ENCODE measurements around the gene PPAT.
A peak's percentile ranks its signal among the peaks of the same experiment; 100 is the strongest.

PPAT gene

DNA sequence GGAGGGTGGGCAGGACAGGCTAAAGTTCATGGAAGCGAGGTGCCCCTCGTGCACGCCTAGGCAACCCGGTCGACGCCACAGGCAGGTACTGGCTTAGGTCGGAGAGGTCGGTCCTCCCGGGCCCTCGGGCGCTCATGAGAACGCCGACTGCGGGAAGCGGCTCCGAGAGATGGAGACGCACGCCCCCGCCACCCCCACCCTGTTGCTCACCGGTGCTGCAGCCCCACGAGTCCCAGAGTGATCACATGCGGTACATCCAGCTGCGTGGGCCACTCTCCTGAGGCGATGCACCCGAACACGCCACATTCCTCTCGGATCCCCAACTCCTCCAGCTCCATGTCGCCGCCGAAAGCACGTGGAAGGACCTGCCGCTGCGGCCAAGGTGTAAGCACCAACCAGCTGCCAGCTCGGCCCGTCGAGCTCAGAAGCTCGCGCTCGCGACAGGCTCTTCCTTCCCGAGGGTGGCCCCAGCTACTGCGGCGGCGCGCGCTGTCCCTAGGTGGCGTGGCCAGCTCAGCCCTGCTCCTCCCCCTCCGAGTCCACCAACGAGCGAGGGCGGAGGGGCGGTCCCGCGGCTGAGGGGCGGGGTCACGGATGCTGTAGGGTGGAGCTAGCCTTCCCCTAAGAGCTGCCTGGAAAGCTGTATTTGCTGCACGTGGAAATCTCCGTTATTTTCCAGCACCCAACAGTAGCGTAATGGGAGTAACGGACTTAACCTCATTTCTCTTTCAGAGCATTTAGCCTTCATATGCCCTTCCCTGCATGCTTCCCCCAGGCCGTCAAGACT lies at the start of gene PPAT:
TSS of gene PPAT (minus strand) at position 476 of the 787 bp plus-strand sequence. CDS start at position 338, 138 bp downstream.
- H3K9ac ChIP-seq (ENCODE audit: low read length) = peak within 1 kb of the TSS; percentile 89
- no peak for TF ChIP-seq EZH2phosphoT487 (conservative IDR thresholded peaks at IDR 0.05; ENCODE audit: low read length)
- TF ChIP-seq, protein P1, sequence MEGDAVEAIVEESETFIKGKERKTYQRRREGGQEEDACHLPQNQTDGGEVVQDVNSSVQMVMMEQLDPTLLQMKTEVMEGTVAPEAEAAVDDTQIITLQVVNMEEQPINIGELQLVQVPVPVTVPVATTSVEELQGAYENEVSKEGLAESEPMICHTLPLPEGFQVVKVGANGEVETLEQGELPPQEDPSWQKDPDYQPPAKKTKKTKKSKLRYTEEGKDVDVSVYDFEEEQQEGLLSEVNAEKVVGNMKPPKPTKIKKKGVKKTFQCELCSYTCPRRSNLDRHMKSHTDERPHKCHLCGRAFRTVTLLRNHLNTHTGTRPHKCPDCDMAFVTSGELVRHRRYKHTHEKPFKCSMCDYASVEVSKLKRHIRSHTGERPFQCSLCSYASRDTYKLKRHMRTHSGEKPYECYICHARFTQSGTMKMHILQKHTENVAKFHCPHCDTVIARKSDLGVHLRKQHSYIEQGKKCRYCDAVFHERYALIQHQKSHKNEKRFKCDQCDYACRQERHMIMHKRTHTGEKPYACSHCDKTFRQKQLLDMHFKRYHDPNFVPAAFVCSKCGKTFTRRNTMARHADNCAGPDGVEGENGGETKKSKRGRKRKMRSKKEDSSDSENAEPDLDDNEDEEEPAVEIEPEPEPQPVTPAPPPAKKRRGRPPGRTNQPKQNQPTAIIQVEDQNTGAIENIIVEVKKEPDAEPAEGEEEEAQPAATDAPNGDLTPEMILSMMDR (IDR thresholded peaks at IDR 0.05; ENCODE audit: insufficient read depth, low read length, poor library complexity, severe bottlenecking) = no peak
- H3K27ac ChIP-seq (ENCODE audit: low read depth, low read length) = peak within 1 kb of the TSS; percentile 74
- H4K20me1 ChIP-seq (ENCODE audit: low read depth, low read length) = peaks cover 4% of the 10 kb centered on the region; the same call in 1 of the 2 replicates
- peak within 1 kb of the TSS; percentile 94 for H3K4me2 ChIP-seq (ENCODE audit: low read depth, low read length, poor library complexity, severe bottlenecking)
- H2AFZ ChIP-seq (ENCODE audit: low read depth, low read length, severe bottlenecking) = peak within 1 kb of the TSS; percentile 82
- H3K9me3 ChIP-seq (ENCODE audit: insufficient read depth, low read length) = no peaks in the 10 kb centered on the region
- no peaks in the 10 kb centered on the region for H3K9me2 ChIP-seq (replicated peaks; ENCODE audit: insufficient read depth, low read length)
- peak within 1 kb of the TSS; percentile 81 for H3K4me3 ChIP-seq (ENCODE audit: insufficient read depth, low read length, poor library complexity, severe bottlenecking)
- no peaks in the 10 kb centered on the region; the same call in 1 of the 2 replicates for H3K36me3 ChIP-seq (ENCODE audit: low read length)
- peaks cover 91% of the 10 kb centered on the region for H3K79me2 ChIP-seq (ENCODE audit: insufficient read depth, low read length)
- no peaks in the 10 kb centered on the region for H3K27me3 ChIP-seq (ENCODE audit: low read length)
- no peaks in the 10 kb centered on the region for H3F3A ChIP-seq (ENCODE audit: insufficient read depth)

DNA sequence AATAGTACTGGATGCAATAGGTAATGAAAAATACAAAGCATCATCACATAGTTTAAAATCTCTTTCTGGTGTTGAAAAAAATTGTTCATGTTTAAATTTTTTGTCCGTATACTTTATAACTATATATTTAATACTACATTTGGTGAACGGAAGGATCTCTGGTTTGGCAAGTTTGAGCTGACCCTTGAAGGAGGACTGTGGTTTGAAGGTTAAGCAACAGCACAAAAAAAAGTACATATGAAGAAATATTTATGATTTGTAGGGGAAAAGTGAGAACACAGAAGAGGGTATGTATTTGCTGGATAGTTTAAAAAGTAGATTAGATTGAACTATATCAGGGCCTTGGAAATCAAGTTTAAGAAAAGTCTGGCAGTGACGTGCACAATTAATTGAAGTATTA lies 45.3 kb upstream of the PPAT start:
- Histone ChIP-seq H3K9ac (ENCODE audit: low read length) (no peak overlapping the region), H4K20me1 (ENCODE audit: low read depth, low read length) (no peaks in the 10 kb centered on the region)
- TF ChIP-seq EZH2phosphoT487 (conservative IDR thresholded peaks at IDR 0.05; ENCODE audit: low read length) = no peak
- TF ChIP-seq, protein P1 (IDR thresholded peaks at IDR 0.05; ENCODE audit: insufficient read depth, low read length, poor library complexity, severe bottlenecking) = no peak

DNA sequence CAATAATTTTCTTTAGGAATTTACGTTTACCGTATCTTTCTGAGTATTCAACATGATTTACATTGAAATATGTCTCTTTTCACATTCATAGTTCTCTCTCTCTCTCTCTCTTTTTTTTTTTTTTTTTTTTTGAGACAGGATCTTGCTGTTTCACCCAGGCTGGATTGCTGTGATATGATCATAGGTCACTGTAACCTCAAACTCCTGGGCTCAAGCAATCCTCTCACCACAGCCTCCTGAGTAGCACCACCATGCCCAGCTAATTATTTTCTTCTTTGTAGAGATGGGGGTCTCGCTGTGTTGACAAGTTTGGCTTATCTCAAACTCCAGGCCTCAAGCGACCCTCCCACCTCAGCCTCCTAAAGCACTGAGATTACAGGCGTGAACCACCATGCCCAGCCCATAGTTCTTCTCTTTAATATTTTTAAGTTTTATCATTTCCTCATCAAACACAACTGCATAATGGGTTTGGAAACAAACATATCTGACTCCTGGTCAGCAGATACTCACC lies 41.8 kb upstream of the PPAT start:
- no peak overlapping the region for H3K9ac ChIP-seq (ENCODE audit: low read length)
- no peaks in the 10 kb centered on the region for H3K9me2 ChIP-seq (replicated peaks; ENCODE audit: insufficient read depth, low read length)
- H2AFZ ChIP-seq (ENCODE audit: low read depth, low read length, severe bottlenecking) = no peak overlapping the region
- H4K20me1 ChIP-seq (ENCODE audit: low read depth, low read length) = no peaks in the 10 kb centered on the region
- H3K36me3 ChIP-seq (ENCODE audit: low read length) = peaks cover 12% of the 10 kb centered on the region; the same call in 1 of the 2 replicates
- no peak overlapping the region for H3K4me3 ChIP-seq (ENCODE audit: insufficient read depth, low read length, poor library complexity, severe bottlenecking)
- no peak overlapping the region for H3K4me2 ChIP-seq (ENCODE audit: low read depth, low read length, poor library complexity, severe bottlenecking)
- H3K27me3 ChIP-seq (ENCODE audit: low read length) = no peaks in the 10 kb centered on the region
- no peak overlapping the region for H3K27ac ChIP-seq (ENCODE audit: low read depth, low read length)
- H3K9me3 ChIP-seq (ENCODE audit: insufficient read depth, low read length) = no peaks in the 10 kb centered on the region
- TF ChIP-seq, protein P1 (IDR thresholded peaks at IDR 0.05; ENCODE audit: insufficient read depth, low read length, poor library complexity, severe bottlenecking) = no peak
- TF ChIP-seq EZH2phosphoT487 (conservative IDR thresholded peaks at IDR 0.05; ENCODE audit: low read length) = no peak
- H3K79me2 ChIP-seq (ENCODE audit: insufficient read depth, low read length) = no peaks in the 10 kb centered on the region
- H3F3A ChIP-seq (ENCODE audit: insufficient read depth) = no peaks in the 10 kb centered on the region

More for the DNA sequence above, 45.3 kb upstream of the PPAT start:
- H3K36me3 ChIP-seq (ENCODE audit: low read length) = 0 out of 2 replicates have a peak, but pooled peaks cover 7% of the 10 kb centered on the region
- no peaks in the 10 kb centered on the region for H3K27me3 ChIP-seq (ENCODE audit: low read length)
- H3K9me3 ChIP-seq (ENCODE audit: insufficient read depth, low read length) = no peaks in the 10 kb centered on the region
- H3K9me2 ChIP-seq (replicated peaks; ENCODE audit: insufficient read depth, low read length) = no peaks in the 10 kb centered on the region
- H3K79me2 ChIP-seq (ENCODE audit: insufficient read depth, low read length) = no peaks in the 10 kb centered on the region
- no peak overlapping the region for H3K4me3 ChIP-seq (ENCODE audit: insufficient read depth, low read length, poor library complexity, severe bottlenecking)
- no peak overlapping the region for H3K4me2 ChIP-seq (ENCODE audit: low read depth, low read length, poor library complexity, severe bottlenecking)
- no peak overlapping the region for H2AFZ ChIP-seq (ENCODE audit: low read depth, low read length, severe bottlenecking)
- H3K27ac ChIP-seq (ENCODE audit: low read depth, low read length) = no peak overlapping the region
- H3F3A ChIP-seq (ENCODE audit: insufficient read depth) = no peaks in the 10 kb centered on the region
